NT2/D1 (cell line): Measurements from ENCODE around the gene GPR158.

ENCODE experiments used
- SUZ12 ChIP-seq: IDR thresholded peaks from 2 replicates; pipeline ENCODE4 v1.6.1; 2011; ENCODE audit not compliant: insufficient read length, insufficient read depth; ENCODE audit errors: extremely low read depth
- YY1 ChIP-seq: IDR thresholded peaks from 2 replicates; pipeline ENCODE4 v1.6.1; 2011; ENCODE audit not compliant: insufficient read length, insufficient read depth
- ZNF274 ChIP-seq: IDR thresholded peaks from 2 replicates; pipeline ENCODE4 v1.6.1; 2011; ENCODE audit warnings: mild to moderate bottlenecking, low read depth, low read length

GRCh38 chr10:25384618-25385017, 209.8 kb downstream of the GPR158 start:
- TF ChIP-seq YY1: no peak
- no peak for TF ChIP-seq ZNF274
- no peak for TF ChIP-seq SUZ12
